Neural cell (in vitro differentiated cells): Measurements from ENCODE around the gene RASSF8.

Experiments used
- CTCF ChIP-seq: fragments of 450-650 bp; IDR thresholded peaks from 2 replicates; pipeline ENCODE4 v1.5.1; 2014; ENCODE audit warnings: antibody characterized with exemption, mild to moderate bottlenecking, moderate library complexity; ENCODE audit not compliant: poor library complexity, severe bottlenecking
- EP300 ChIP-seq: fragments of 450-650 bp; conservative IDR thresholded peaks from 2 replicates; pipeline ENCODE4 v1.6.1; 2014; ENCODE audit warnings: antibody characterized with exemption, mild to moderate bottlenecking, moderate library complexity; ENCODE audit not compliant: poor library complexity, severe bottlenecking
- EZH2 ChIP-seq: fragments of 200-600, 300-800 bp; shearing (Covaris generic), sonication (generic); IDR thresholded peaks from 2 replicates; pipeline ENCODE4 v1.6.1; 2014; ENCODE audit warnings: antibody characterized with exemption, low read length, borderline replicate concordance, mild to moderate bottlenecking; ENCODE audit not compliant: insufficient read depth, poor library complexity, severe bottlenecking
- POLR2AphosphoS5 ChIP-seq: IDR thresholded peaks from 2 replicates; pipeline ENCODE4 v1.6.1; 2012
- RAD21 ChIP-seq: fragments of 450-650 bp; conservative IDR thresholded peaks from 2 replicates; pipeline ENCODE4 v1.6.1; 2014; ENCODE audit warnings: antibody characterized with exemption, mild to moderate bottlenecking, moderate library complexity
- REST ChIP-seq: IDR thresholded peaks from 2 replicates; pipeline ENCODE4 v1.6.1; 2012; ENCODE audit warnings: borderline replicate concordance
- TAF1 ChIP-seq: IDR thresholded peaks from 2 replicates; pipeline ENCODE4 v1.6.1; 2012; ENCODE audit warnings: low read depth

- TF ChIP-seq CTCF (no peak), REST (no peak), EZH2 (no peak), POLR2AphosphoS5 (no peak), TAF1 (no peak), RAD21 (no peak), EP300 (no peak)
Measured at GRCh38 chr12:26030371-26030770, 71.9 kb downstream of the RASSF8 start.
